ENCODE results near the gene TM9SF1. TPM values are rescaled to one million over a fixed set of nuclear protein-coding genes. Genes with fewer than 3 reads are reported as not detected.
A peak's percentile ranks its signal among the peaks of the same experiment; 100 is the strongest.

Gene TM9SF1
- total and polyA plus RNA-seq, 2 of the 13 experiments (the other 11 are each of a cell fraction or from before 2014, with no cell fraction given) = 83.2 to 110 TPM

DNA sequence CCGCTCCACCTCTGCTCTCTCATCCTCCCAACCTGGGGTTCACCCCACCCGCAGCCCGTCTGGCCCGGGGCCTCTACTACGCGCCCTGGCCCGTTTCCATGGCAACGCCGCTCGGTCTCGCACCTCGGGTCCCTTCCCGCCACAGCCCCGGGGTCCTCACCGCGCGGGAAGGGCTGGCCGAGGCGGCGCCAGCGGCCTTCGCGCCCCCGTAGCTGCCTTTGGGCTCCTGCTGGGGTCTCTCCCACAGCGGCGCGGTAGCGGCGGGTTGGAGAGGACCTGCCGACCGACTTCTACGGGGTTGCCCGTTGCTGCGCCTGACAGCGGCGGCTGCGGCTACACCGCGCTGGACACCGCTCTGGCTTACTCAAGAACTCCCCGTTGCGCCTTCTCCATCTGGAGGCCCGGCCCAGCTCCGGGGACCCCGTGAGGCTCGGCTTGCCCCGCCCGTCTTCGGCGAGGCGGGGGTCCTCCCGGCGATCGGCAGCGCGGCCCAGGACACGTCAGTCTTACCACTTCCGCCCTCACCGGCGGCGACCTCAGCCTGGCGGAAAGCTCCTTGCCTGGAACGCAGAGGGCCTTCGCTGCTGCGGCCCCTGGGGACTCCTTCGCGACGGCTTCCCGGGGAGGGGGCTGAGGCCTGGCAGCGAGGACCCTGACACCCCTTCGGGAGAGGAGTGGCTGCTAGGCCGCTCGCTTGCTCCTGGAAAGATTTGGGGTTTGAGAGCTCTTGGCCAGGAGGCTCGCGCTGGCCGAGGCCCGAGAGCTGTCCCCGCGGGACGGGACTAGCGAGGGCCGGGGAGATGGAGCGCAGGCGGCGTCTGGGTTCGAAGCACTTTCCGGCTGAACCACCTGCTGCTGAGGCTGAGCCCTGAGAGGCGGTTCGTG, at the start of gene TM9SF1 (continued):
- TF ChIP-seq RNF2 (conservative IDR thresholded peaks at IDR 0.05; ENCODE audit: low read depth) = peak; percentile 100
- TF ChIP-seq ZNF251 (CRISPR knock-in tag; IDR thresholded peaks at IDR 0.05) = peak; percentile 94; the same call in 1 of the 2 replicates
- no peak; the same call in 1 of the 2 replicates for TF ChIP-seq KDM1A (CRISPR knock-in tag; IDR thresholded peaks at IDR 0.05)
- TF ChIP-seq, protein P1, sequence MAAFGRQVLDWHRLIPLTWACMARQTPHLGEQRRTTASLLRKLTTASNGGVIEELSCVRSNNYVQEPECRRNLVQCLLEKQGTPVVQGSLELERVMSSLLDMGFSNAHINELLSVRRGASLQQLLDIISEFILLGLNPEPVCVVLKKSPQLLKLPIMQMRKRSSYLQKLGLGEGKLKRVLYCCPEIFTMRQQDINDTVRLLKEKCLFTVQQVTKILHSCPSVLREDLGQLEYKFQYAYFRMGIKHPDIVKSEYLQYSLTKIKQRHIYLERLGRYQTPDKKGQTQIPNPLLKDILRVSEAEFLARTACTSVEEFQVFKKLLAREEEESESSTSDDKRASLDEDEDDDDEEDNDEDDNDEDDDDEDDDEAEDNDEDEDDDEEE (CRISPR knock-in tag; IDR thresholded peaks at IDR 0.05) = peak; percentile 99
- TF ChIP-seq ZNF496 (CRISPR knock-in tag; IDR thresholded peaks at IDR 0.05; ENCODE audit: insufficient replicate concordance) = no peak
- TF ChIP-seq NKX3-1 (CRISPR knock-in tag; IDR thresholded peaks at IDR 0.05) = peak; percentile 96
- TF ChIP-seq ZNF337 (CRISPR knock-in tag; IDR thresholded peaks at IDR 0.05; ENCODE audit: borderline replicate concordance, low read depth) = peak; percentile 99
- peak; percentile 96 for TF ChIP-seq KLF13 (CRISPR knock-in tag; IDR thresholded peaks at IDR 0.05)
- no peak for TF ChIP-seq ZNF207 (IDR thresholded peaks at IDR 0.05; ENCODE audit: borderline replicate concordance)
- TF ChIP-seq MTA3 (CRISPR knock-in tag; IDR thresholded peaks at IDR 0.05) = no peak; the same call in 1 of the 2 replicates
- TF ChIP-seq CHCHD3 (CRISPR knock-in tag; IDR thresholded peaks at IDR 0.05) = peak; percentile 44
- peak; percentile 92; the same call in 1 of the 2 replicates for TF ChIP-seq MZF1 (CRISPR knock-in tag; IDR thresholded peaks at IDR 0.05; ENCODE audit: borderline replicate concordance)
- peak; percentile 95 for TF ChIP-seq GZF1 (CRISPR knock-in tag; IDR thresholded peaks at IDR 0.05)
- TF ChIP-seq REL (CRISPR knock-in tag; conservative IDR thresholded peaks at IDR 0.05) = no peak
- TF ChIP-seq, protein P2, sequence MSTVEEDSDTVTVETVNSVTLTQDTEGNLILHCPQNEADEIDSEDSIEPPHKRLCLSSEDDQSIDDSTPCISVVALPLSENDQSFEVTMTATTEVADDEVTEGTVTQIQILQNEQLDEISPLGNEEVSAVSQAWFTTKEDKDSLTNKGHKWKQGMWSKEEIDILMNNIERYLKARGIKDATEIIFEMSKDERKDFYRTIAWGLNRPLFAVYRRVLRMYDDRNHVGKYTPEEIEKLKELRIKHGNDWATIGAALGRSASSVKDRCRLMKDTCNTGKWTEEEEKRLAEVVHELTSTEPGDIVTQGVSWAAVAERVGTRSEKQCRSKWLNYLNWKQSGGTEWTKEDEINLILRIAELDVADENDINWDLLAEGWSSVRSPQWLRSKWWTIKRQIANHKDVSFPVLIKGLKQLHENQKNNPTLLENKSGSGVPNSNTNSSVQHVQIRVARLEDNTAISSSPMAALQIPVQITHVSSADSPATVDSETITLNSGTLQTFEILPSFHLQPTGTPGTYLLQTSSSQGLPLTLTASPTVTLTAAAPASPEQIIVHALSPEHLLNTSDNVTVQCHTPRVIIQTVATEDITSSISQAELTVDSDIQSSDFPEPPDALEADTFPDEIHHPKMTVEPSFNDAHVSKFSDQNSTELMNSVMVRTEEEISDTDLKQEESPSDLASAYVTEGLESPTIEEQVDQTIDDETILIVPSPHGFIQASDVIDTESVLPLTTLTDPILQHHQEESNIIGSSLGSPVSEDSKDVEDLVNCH (CRISPR knock-in tag; IDR thresholded peaks at IDR 0.05) = peak; percentile 97; the same call in 1 of the 2 replicates
- peak; percentile 78; the same call in 1 of the 2 replicates for TF ChIP-seq ZKSCAN5 (CRISPR knock-in tag; IDR thresholded peaks at IDR 0.05)
